HCT116 (cell line): ENCODE results near the gene COL9A3. TPM values are rescaled to one million over a fixed set of nuclear protein-coding genes. Genes with fewer than 3 reads are reported as not detected.

ENCODE experiments used
- ATAC-seq: fragments of 200-7000 bp; cut with Tn5 transposase; 2 replicates; pipeline ENCODE4 v1.9.1; 2020; ENCODE audit warnings: mild to moderate bottlenecking, moderate library complexity
- BruUV-seq: library from RNA; stranded (reverse); fragments of 400-500 nt; replicated peaks from 2 replicates; lab custom pipeline; 2021; lab: Mats Ljungman, UMichigan
- CTCF ChIA-PET: fragments of 300-600 bp; sonication (Branson Sonifier 250); formaldehyde crosslinking; loops from one replicate; lab custom pipeline; 2021; ENCODE audit warnings: antibody characterized with exemption; lab: Charles Lee
- POLR2A ChIA-PET: fragments of 300-600, 350-600 bp; sonication (Branson Sonifier 250); formaldehyde crosslinking; loops from one replicate; lab custom pipeline; 2021; ENCODE audit warnings: antibody characterized with exemption; lab: Charles Lee
- RAD21 ChIA-PET, 2 experiments: fragments of 300-600 bp; sonication (Branson Sonifier 250); formaldehyde crosslinking; loops; one replicate each; lab custom pipeline; 2023; ENCODE audit warnings: low total read pairs in 2 of 2; ENCODE audit not compliant: uncharacterized antibody in 2 of 2, unreplicated experiment in 2 of 2, low non-redundant PET in 1 of 2; lab: Charles Lee
- DNase-seq: peaks from one replicate; pipeline ENCODE4 v3.0.0-alpha.2; 2010; ENCODE audit warnings: low read depth, low spot score
- H2AFZ ChIP-seq: fragments of 200-600 bp; shearing (Covaris generic), sonication (generic); 2 replicates; pipeline ENCODE4 v1.6.1; 2017; ENCODE audit warnings: low read depth, mixed run types, mixed read lengths, antibody characterized with exemption, low read length; ENCODE audit not compliant: poor library complexity, severe bottlenecking
- H3K27ac ChIP-seq: 2 replicates; pipeline ENCODE4 v1.5.1; 2012; ENCODE audit warnings: low read depth, low read length
- H3K27me3 ChIP-seq: fragments of 200-600 bp; sonication (generic); 2 replicates; pipeline ENCODE4 v1.6.1; 2016; ENCODE audit warnings: mixed run types, low read length, mixed read lengths; ENCODE audit not compliant: insufficient read depth
- H3K36me3 ChIP-seq, 2 experiments: fragments of 200-500 bp in 1 of 2; fragments of 200-600 bp in 1 of 2; sonication (Bioruptor generic) in 1 of 2; sonication (generic) in 1 of 2; 2 replicates each; pipeline versions ENCODE4 v1.5.1 to v1.6.1; 2014 to 2016; ENCODE audit warnings: low read length in 2 of 2, inconsistent platforms in 1 of 2, mixed read lengths in 1 of 2, mixed run types in 1 of 2; ENCODE audit not compliant: insufficient read depth in 2 of 2, control insufficient read depth in 1 of 2
- H3K4me1 ChIP-seq, 2 experiments: fragments of 200-600 bp in 1 of 2; sonication (generic) in 1 of 2; 2 replicates each; pipeline versions ENCODE4 v1.5.1 to v1.6.1; 2012 to 2017; ENCODE audit warnings: low read length in 2 of 2, inconsistent platforms in 1 of 2, mild to moderate bottlenecking in 1 of 2, mixed read lengths in 1 of 2, mixed run types in 1 of 2, moderate library complexity in 1 of 2; ENCODE audit not compliant: insufficient read depth in 2 of 2, control insufficient read depth in 1 of 2
- H3K4me2 ChIP-seq: fragments of 200-600 bp; sonication (generic); 2 replicates; pipeline ENCODE4 v1.6.1; 2017; ENCODE audit warnings: mixed run types, low read length, mixed read lengths
- H3K4me3 ChIP-seq, 2 experiments: fragments of 200-600 bp in 1 of 2; sonication (generic) in 1 of 2; replicated peaks in 1 of 2; 2 replicates each; pipeline ENCODE4 v1.5.1; 2011 to 2016; ENCODE audit warnings: low read length in 2 of 2, control low read depth in 1 of 2, low read depth in 1 of 2, mild to moderate bottlenecking in 1 of 2, mixed read lengths in 1 of 2, mixed run types in 1 of 2
- H3K79me2 ChIP-seq: fragments of 200-600 bp; sonication (generic); 2 replicates; pipeline ENCODE4 v1.6.1; 2017; ENCODE audit warnings: mild to moderate bottlenecking, mixed run types, low read length, moderate library complexity, mixed read lengths; ENCODE audit not compliant: insufficient read depth
- H3K9ac ChIP-seq: fragments of 200-600 bp; sonication (generic); 2 replicates; pipeline ENCODE4 v1.6.1; 2016; ENCODE audit warnings: low read length, mixed read lengths
- H3K9me2 ChIP-seq: fragments of 200-600 bp; sonication (generic), shearing (Covaris generic); 2 replicates; pipeline ENCODE4 v1.6.1; 2017; ENCODE audit warnings: mixed run types, mild to moderate bottlenecking, moderate library complexity; ENCODE audit not compliant: insufficient read depth
- H3K9me3 ChIP-seq, 2 experiments: fragments of 200-500 bp in 1 of 2; fragments of 200-600 bp in 1 of 2; sonication (Bioruptor generic) in 1 of 2; sonication (generic) in 1 of 2; 2 replicates each; pipeline ENCODE4 v1.6.1; 2014 to 2017; ENCODE audit warnings: low read length in 2 of 2, mixed read lengths in 2 of 2, inconsistent platforms in 1 of 2, low read depth in 1 of 2, mild to moderate bottlenecking in 1 of 2, mixed run types in 1 of 2, moderate library complexity in 1 of 2; ENCODE audit not compliant: control insufficient read depth in 1 of 2, insufficient read depth in 1 of 2
- H4K20me1 ChIP-seq: fragments of 200-600 bp; sonication (generic), shearing (Covaris generic); 2 replicates; pipeline ENCODE4 v1.6.1; 2017; ENCODE audit warnings: mixed run types, mild to moderate bottlenecking, moderate library complexity; ENCODE audit not compliant: insufficient read depth
- CEBPB ChIP-seq: IDR thresholded peaks from 2 replicates; pipeline ENCODE4 v1.6.1; 2012; ENCODE audit warnings: low read depth
- CTCF ChIP-seq, 3 experiments: fragments of 200-600 bp in 1 of 3; sonication (generic) in 1 of 3; IDR thresholded peaks in 2 of 3; conservative IDR thresholded peaks in 1 of 3; 2 replicates each; pipeline ENCODE4 v1.5.1; 2012 to 2017; ENCODE audit warnings: low read depth in 2 of 3, low read length in 2 of 3, antibody characterized with exemption in 1 of 3, borderline replicate concordance in 1 of 3, control low read depth in 1 of 3, mild to moderate bottlenecking in 1 of 3, mixed read lengths in 1 of 3, mixed run types in 1 of 3, moderate library complexity in 1 of 3; ENCODE audit not compliant: insufficient read depth in 1 of 3
- EGR1 ChIP-seq: IDR thresholded peaks from 2 replicates; pipeline ENCODE4 v1.6.1; 2012; ENCODE audit warnings: low read depth
- ELF1 ChIP-seq: IDR thresholded peaks from 2 replicates; pipeline ENCODE4 v1.6.1; 2012; ENCODE audit warnings: low read depth, borderline replicate concordance
- EZH2phosphoT487 ChIP-seq: fragments of 200-600 bp; IDR thresholded peaks from 2 replicates; pipeline ENCODE4 v1.6.1; 2018; ENCODE audit warnings: antibody characterized with exemption, borderline replicate concordance
- JUND ChIP-seq: IDR thresholded peaks from 2 replicates; pipeline ENCODE4 v1.6.1; 2012
- POLR2A ChIP-seq: IDR thresholded peaks from 2 replicates; pipeline ENCODE4 v1.7.0; 2011; ENCODE audit warnings: borderline replicate concordance; ENCODE audit not compliant: insufficient read depth, insufficient read length; ENCODE audit errors: extremely low read depth
- POLR2AphosphoS5 ChIP-seq: IDR thresholded peaks from 2 replicates; pipeline ENCODE4 v1.6.1; 2011; ENCODE audit warnings: mild to moderate bottlenecking, low read depth, low read length, moderate library complexity
- RAD21 ChIP-seq: IDR thresholded peaks from 2 replicates; pipeline ENCODE4 v1.6.1; 2012; ENCODE audit warnings: low read depth, mild to moderate bottlenecking
- SP1 ChIP-seq: IDR thresholded peaks from 2 replicates; pipeline ENCODE4 v1.6.1; 2012; ENCODE audit warnings: low read depth
- SRF ChIP-seq: IDR thresholded peaks from 2 replicates; pipeline ENCODE4 v1.6.1; 2012; ENCODE audit warnings: low read depth
- ZFX ChIP-seq: fragments of 450-650 bp; IDR thresholded peaks from 2 replicates; pipeline ENCODE4 v1.6.1; 2017
- ZNF274 ChIP-seq: fragments of 200-500 bp; sonication (Bioruptor generic); IDR thresholded peaks from 2 replicates; pipeline ENCODE4 v1.6.1; 2014; ENCODE audit warnings: mild to moderate bottlenecking, low read depth, low read length, inconsistent platforms
- intact Hi-C: fragments of 100-400 bp; cut with micrococcal nuclease; formaldehyde crosslinking; loops from 2 replicates; pipeline ENCODE4 v1.10.0; 2022
- total RNA-seq: library from RNA; stranded (reverse); gene quantifications from one replicate; pipeline ENCODE4 v1.2.1, GENCODE V29; 2021; ENCODE audit not compliant: unreplicated experiment

Gene COL9A3
- total RNA-seq, 1 experiment from 2014 or later, result 29.7 TPM

DNA sequence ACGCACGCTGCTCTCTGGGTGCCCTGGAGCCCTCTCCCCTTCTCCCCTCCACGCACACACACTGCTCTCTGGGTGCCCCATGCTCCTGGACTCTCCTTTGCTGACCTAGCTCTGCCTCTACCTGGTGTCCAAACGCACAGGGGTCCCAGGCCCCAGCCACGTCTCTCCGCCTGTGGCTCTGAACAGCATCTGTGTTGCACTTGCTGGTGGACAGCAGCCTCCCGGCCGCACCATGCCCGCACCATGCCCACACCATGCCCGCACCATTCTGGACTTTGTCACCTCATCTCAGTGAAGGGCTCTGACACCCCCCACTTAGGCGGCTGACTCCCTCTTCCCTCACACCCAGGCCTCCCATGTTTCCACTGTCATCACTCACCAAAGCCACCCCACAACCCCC, 23.0 kb downstream of the COL9A3 start:
- Histone ChIP-seq H3K9ac (no peak overlapping the region), H3K4me2 (no peak overlapping the region), H3K4me3 (no peak overlapping the region), H2AFZ (no peak overlapping the region), H3K36me3 (no peaks in the 10 kb centered on the region; a peak in 1 of 4 replicates), H4K20me1 (no peaks in the 10 kb centered on the region), H3K9me2 (no peaks in the 10 kb centered on the region), H3K27me3 (no peaks in the 10 kb centered on the region), H3K4me1 (no peaks in the 10 kb centered on the region), H3K79me2 (no peaks in the 10 kb centered on the region), H3K9me3 (no peaks in the 10 kb centered on the region), H3K27ac (no peak overlapping the region)
- BruUV-seq, result no TSS peak
- TF ChIP-seq SP1, result no peak
- TF ChIP-seq EGR1, result no peak
- no peak for TF ChIP-seq SRF
- TF ChIP-seq ELF1, result no peak
- no peak for TF ChIP-seq JUND
- no peak for TF ChIP-seq CTCF (IDR thresholded peaks at IDR 0.05 in 2 of 3, conservative IDR thresholded peaks at IDR 0.05 in 1 of 3; ENCODE audit: borderline replicate concordance in 1 of 3, insufficient read depth in 1 of 3, low read depth in 2 of 3, low read length in 2 of 3)
- no peak for TF ChIP-seq POLR2A
- no peak for TF ChIP-seq POLR2AphosphoS5
- TF ChIP-seq ZNF274, result no peak
- TF ChIP-seq ZFX, result no peak
- no peak for TF ChIP-seq EZH2phosphoT487
- TF ChIP-seq RAD21, result no peak
- TF ChIP-seq CEBPB, result no peak
- ChIA-PET CTCF (no interaction called here), POLR2A (no interaction called here), RAD21 (no interaction called here)
- ATAC-seq (no peak), DNase-seq (no peak)
- intact Hi-C loops, result no loop called here
